Activated naive CD8-positive, alpha-beta T cell treated with anti-CD3 and anti-CD28 coated beads, Interleukin-2, amount 10 ng/mL, durations not matched to agents 7 days and 5 days (primary cell): ENCODE measurements around the gene ABI3BP. TPM values are rescaled to one million over a fixed set of nuclear protein-coding genes. Genes with fewer than 3 reads are reported as not detected.

ENCODE experiments used
- ATAC-seq: fragments of 150-1000 bp; cut with Tn5 transposase; one replicate; pipeline ENCODE4 v1.10.0; 2021; ENCODE audit warnings: low read depth, moderate library complexity
- POLR2A ChIA-PET: fragments of 350-600 bp; sonication (Branson Sonifier 250); formaldehyde crosslinking; loops from one replicate; lab custom pipeline; 2021; ENCODE audit warnings: antibody characterized with exemption; lab: Charles Lee
- DNase-seq: peaks from one replicate; pipeline ENCODE4 v3.0.0; 2021
- H3K27ac Mint-ChIP-seq: one replicate; pipeline ENCODE4 v1.8.0; 2022; ENCODE audit warnings: mild to moderate bottlenecking, mixed read lengths
- H3K27me3 Mint-ChIP-seq: one replicate; pipeline ENCODE4 v1.8.0; 2022; ENCODE audit warnings: mild to moderate bottlenecking, moderate library complexity, mixed read lengths
- H3K36me3 Mint-ChIP-seq: one replicate; pipeline ENCODE4 v1.8.0; 2021; ENCODE audit warnings: mild to moderate bottlenecking, mixed read lengths
- H3K4me1 Mint-ChIP-seq: one replicate; pipeline ENCODE4 v1.8.0; 2021; ENCODE audit warnings: mixed read lengths
- H3K4me3 Mint-ChIP-seq: one replicate; pipeline ENCODE4 v1.8.0; 2022; ENCODE audit warnings: mild to moderate bottlenecking, moderate library complexity, mixed read lengths
- H3K9me3 Mint-ChIP-seq: one replicate; pipeline ENCODE4 v1.8.0; 2021; ENCODE audit warnings: mixed read lengths
- total RNA-seq, 2 experiments: library from RNA; stranded (reverse); gene quantifications; one replicate each; pipeline ENCODE4 v1.2.3, GENCODE V29; 2021

ABI3BP gene
- total RNA-seq, 2 experiments from 2014 or later: 0.17 TPM; not detected in 1

DNA sequence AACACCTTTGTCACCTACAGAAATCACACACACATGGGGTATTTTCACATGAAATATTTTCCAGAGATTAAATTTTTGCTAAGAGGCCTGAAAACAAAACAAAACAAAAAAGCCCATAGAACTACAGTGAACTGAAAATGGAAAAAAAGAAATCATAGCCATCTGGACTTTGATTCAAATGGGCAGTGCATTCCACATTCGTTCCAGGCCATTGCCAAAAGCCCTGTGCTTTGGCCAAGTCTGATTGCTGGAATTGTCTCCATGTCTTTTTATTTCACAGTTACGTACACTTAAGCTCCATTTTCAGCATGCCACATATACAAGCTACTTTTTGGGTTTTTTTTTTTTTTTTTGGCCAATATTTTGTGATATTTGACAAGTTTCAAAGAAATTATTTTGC, 236.8 kb downstream of the ABI3BP start:
- Mint-ChIP-seq H3K27ac (no peak overlapping the region), H3K4me3 (no peak overlapping the region), H3K27me3 (no peaks in the 10 kb centered on the region), H3K9me3 (no peaks in the 10 kb centered on the region), H3K4me1 (no peaks in the 10 kb centered on the region), H3K36me3 (peaks cover 19% of the 10 kb centered on the region)
- DNase-seq (no peak), ATAC-seq (no peak)
- POLR2A ChIA-PET: interaction anchor here (0.6 kb wide), 1 partner anchor 44 kb away, joined by 5 read pairs; no protein-coding TSS in a partner anchor

- no peak overlapping the region for H3K27ac Mint-ChIP-seq
- peaks cover 23% of the 10 kb centered on the region for H3K36me3 Mint-ChIP-seq
- POLR2A ChIA-PET: no interaction called here
- H3K4me3 Mint-ChIP-seq: no peak overlapping the region
- DNase-seq (no peak), ATAC-seq (no peak)
- H3K4me1 Mint-ChIP-seq: no peaks in the 10 kb centered on the region
- no peaks in the 10 kb centered on the region for H3K27me3 Mint-ChIP-seq
- no peaks in the 10 kb centered on the region for H3K9me3 Mint-ChIP-seq
Observed at GRCh38 chr3:100754563-100755334, 238.5 kb downstream of the ABI3BP start.

DNA sequence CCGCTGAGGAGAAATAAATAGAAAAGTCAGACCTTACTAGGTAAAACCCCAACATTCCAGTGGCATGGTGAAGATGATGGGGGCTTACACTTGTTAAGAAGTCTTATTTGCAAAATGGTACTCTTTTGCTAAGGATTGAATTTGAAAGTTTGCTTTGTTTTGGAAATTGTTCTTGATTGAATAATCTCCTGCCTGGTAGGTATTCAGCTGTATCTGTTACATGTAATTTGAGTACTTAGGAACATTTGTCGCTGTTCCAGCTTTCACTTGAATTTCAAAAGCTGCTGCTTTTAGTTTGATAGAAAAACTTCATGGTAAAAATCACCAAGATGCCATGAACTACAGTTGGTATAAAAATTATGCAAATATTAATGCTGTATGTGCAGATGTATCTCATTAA, 239.4 kb downstream of the ABI3BP start:
- Mint-ChIP-seq H3K27ac (no peak overlapping the region), H3K9me3 (no peaks in the 10 kb centered on the region), H3K36me3 (peaks cover 22% of the 10 kb centered on the region), H3K4me3 (no peak overlapping the region), H3K4me1 (no peaks in the 10 kb centered on the region), H3K27me3 (no peaks in the 10 kb centered on the region)
- DNase-seq (no peak), ATAC-seq (no peak)
- POLR2A ChIA-PET: no interaction called here

DNA sequence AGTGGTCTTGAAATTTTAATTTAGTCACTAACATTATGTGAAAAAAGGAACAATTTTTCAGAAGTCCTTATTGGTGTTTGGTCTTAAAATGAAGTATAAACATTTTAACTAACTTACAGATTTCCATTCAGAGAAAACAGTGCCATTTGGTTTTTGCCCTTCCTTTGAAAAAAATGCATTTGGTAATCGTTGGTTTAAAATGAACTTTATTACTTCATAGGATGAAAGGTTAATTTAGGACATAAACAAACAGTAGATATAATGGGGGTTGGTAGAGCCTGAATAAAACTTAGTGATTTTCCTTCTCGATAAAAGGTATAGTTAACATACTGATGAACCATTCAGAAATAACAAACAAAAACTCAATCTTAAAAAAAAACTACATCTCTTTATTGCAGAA, 244.3 kb downstream of the ABI3BP start:
- H3K4me1 Mint-ChIP-seq: no peaks in the 10 kb centered on the region
- H3K36me3 Mint-ChIP-seq: peaks cover 38% of the 10 kb centered on the region
- no peak overlapping the region for H3K4me3 Mint-ChIP-seq
- POLR2A ChIA-PET: no interaction called here
- ATAC-seq (no peak), DNase-seq (no peak)
- H3K27me3 Mint-ChIP-seq: no peaks in the 10 kb centered on the region
- H3K9me3 Mint-ChIP-seq: no peaks in the 10 kb centered on the region
- no peak overlapping the region for H3K27ac Mint-ChIP-seq

DNA sequence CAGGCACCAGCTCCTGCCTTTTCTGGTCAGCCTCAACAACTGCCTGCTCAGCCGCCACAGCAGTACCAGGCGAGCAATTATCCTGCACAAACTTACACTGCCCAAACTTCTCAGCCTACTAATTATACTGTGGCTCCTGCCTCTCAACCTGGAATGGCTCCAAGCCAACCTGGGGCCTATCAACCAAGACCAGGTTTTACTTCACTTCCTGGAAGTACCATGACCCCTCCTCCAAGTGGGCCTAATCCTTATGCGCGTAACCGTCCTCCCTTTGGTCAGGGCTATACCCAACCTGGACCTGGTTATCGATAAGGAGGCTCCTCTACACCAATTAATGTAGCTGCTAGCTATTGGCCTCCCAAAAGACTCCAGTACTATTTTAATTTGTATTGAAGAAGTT, 245.0 kb downstream of the ABI3BP start:
- Mint-ChIP-seq H3K4me3 (no peak overlapping the region), H3K27ac (no peak overlapping the region), H3K9me3 (no peaks in the 10 kb centered on the region), H3K27me3 (no peaks in the 10 kb centered on the region), H3K36me3 (peaks cover 36% of the 10 kb centered on the region), H3K4me1 (no peaks in the 10 kb centered on the region)
- ATAC-seq: no peak
- POLR2A ChIA-PET: no interaction called here
- no peak for DNase-seq

- Mint-ChIP-seq H3K36me3 (peaks cover 32% of the 10 kb centered on the region), H3K27me3 (no peaks in the 10 kb centered on the region), H3K9me3 (no peaks in the 10 kb centered on the region), H3K27ac (no peak overlapping the region), H3K4me3 (no peak overlapping the region), H3K4me1 (no peaks in the 10 kb centered on the region)
- DNase-seq (no peak), ATAC-seq (no peak)
- POLR2A ChIA-PET: no interaction called here
Observed at GRCh38 chr3:100746092-100746491, 247.1 kb downstream of the ABI3BP start.

DNA sequence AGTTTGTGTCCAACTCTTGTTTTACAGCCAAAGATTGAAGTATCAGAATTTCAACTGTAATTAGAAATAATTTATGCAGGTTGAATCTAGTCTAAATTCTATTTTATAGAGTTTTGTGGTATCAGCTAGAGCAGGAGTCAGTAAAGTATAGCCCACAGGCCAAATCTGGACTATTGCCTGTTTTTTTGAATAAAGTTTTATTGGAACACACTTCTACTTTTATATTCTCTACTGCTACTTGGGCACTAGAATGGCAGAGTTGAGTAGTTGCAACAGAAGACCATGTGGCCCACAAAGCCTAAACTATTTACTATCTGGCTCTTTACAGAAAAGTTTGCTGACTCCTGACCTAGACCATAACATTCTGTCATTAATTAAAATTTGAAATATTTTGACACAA, 247.6 kb downstream of the ABI3BP start:
- ATAC-seq (no peak), DNase-seq (no peak)
- Mint-ChIP-seq H3K9me3 (no peaks in the 10 kb centered on the region), H3K27me3 (no peaks in the 10 kb centered on the region), H3K4me3 (no peak overlapping the region), H3K36me3 (peaks cover 32% of the 10 kb centered on the region), H3K27ac (no peak overlapping the region), H3K4me1 (no peaks in the 10 kb centered on the region)
- POLR2A ChIA-PET: no interaction called here

GRCh38 chr3:100744671-100745070, 248.6 kb downstream of the ABI3BP start:
- Mint-ChIP-seq H3K27ac (no peak overlapping the region), H3K27me3 (no peaks in the 10 kb centered on the region), H3K36me3 (peaks cover 31% of the 10 kb centered on the region), H3K4me3 (no peak overlapping the region), H3K4me1 (no peaks in the 10 kb centered on the region), H3K9me3 (no peaks in the 10 kb centered on the region)
- ATAC-seq: no peak
- POLR2A ChIA-PET: no interaction called here
- no peak for DNase-seq

DNA sequence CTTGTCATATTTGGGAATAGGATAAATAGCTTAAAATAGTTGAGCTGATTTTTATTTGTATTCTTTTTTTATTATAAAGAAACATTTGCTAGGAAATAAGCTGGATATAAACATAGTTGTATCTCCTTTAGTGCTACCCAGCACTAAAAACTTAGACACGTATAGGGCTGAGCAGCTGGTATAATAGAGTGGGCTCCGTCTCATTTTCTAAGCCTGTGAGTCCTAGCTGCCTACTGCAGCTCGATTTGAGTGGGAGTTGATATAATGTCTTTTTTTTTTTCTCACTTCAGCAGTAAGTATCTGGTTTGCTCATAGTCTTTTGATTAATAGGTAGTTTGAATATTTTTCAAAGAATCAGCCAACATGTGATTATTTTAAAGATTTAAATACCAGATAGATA, 249.7 kb downstream of the ABI3BP start:
- ATAC-seq: no peak
- no peak for DNase-seq
- no peaks in the 10 kb centered on the region for H3K9me3 Mint-ChIP-seq
- no peaks in the 10 kb centered on the region for H3K4me1 Mint-ChIP-seq
- H3K27ac Mint-ChIP-seq: no peak overlapping the region
- peaks cover 29% of the 10 kb centered on the region for H3K36me3 Mint-ChIP-seq
- H3K4me3 Mint-ChIP-seq: no peak overlapping the region
- no peaks in the 10 kb centered on the region for H3K27me3 Mint-ChIP-seq
- POLR2A ChIA-PET: no interaction called here

DNA sequence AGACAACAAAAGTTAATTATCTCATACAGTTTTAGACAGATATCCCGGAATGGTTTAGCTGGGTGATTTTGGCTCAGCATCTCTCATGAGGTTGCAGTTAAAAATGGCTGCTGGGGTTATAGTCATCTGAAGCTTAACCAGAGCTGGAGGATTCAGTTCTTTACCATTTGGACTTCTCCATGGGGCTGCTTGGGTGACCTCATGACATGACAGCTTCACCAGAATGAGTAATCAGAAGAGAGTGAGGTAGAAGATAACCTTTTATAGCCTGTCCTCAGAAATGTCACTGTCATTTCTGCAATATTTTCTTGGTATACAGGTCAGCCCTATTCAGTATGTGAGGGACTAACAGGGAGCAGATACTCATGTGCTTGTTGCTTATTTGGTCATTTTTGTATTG, 253.0 kb downstream of the ABI3BP start:
- no peaks in the 10 kb centered on the region for H3K27me3 Mint-ChIP-seq
- no peak for ATAC-seq
- peaks cover 15% of the 10 kb centered on the region for H3K36me3 Mint-ChIP-seq
- POLR2A ChIA-PET: no interaction called here
- H3K4me3 Mint-ChIP-seq: no peak overlapping the region
- H3K27ac Mint-ChIP-seq: no peak overlapping the region
- no peaks in the 10 kb centered on the region for H3K9me3 Mint-ChIP-seq
- H3K4me1 Mint-ChIP-seq: no peaks in the 10 kb centered on the region
- DNase-seq: no peak

GRCh38 chr3:100737334-100737733, 255.9 kb downstream of the ABI3BP start:
- H3K36me3 Mint-ChIP-seq: peaks cover 19% of the 10 kb centered on the region

DNA sequence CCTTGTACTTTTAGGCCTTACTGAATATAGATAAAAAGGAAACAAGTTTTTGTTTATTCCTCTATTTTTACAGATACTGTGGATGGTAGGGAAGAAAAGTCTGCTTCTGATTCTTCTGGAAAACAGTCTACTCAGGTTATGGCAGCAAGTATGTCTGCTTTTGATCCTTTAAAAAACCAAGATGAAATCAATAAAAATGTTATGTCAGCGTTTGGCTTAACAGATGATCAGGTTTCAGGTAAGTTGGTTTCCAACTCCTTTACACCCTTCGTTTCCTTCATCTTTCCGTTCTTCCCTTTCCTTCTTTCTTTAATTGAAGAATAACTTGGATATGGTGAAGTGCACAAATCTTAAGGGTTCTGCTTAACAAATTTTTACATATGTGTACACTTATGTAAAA, 260.8 kb downstream of the ABI3BP start:
- Mint-ChIP-seq H3K9me3 (no peaks in the 10 kb centered on the region), H3K27me3 (no peaks in the 10 kb centered on the region), H3K4me1 (peaks cover 7% of the 10 kb centered on the region), H3K4me3 (no peak overlapping the region), H3K36me3 (peaks cover 22% of the 10 kb centered on the region), H3K27ac (no peak overlapping the region)
- DNase-seq (no peak), ATAC-seq (no peak)
- POLR2A ChIA-PET: no interaction called here

More at GRCh38 chr3:100737334-100737733, 255.9 kb downstream of the ABI3BP start:
- peaks cover 2% of the 10 kb centered on the region for H3K4me1 Mint-ChIP-seq
- no peak overlapping the region for H3K4me3 Mint-ChIP-seq
- DNase-seq (no peak), ATAC-seq (no peak)
- no peaks in the 10 kb centered on the region for H3K9me3 Mint-ChIP-seq
- POLR2A ChIA-PET: no interaction called here
- no peak overlapping the region for H3K27ac Mint-ChIP-seq
- H3K27me3 Mint-ChIP-seq: no peaks in the 10 kb centered on the region

- H3K27me3 Mint-ChIP-seq: no peaks in the 10 kb centered on the region
- POLR2A ChIA-PET: no interaction called here
- H3K9me3 Mint-ChIP-seq: no peaks in the 10 kb centered on the region
- DNase-seq (no peak), ATAC-seq (no peak)
- H3K36me3 Mint-ChIP-seq: peaks cover 20% of the 10 kb centered on the region
- peaks cover 10% of the 10 kb centered on the region for H3K4me1 Mint-ChIP-seq
- no peak overlapping the region for H3K27ac Mint-ChIP-seq
- no peak overlapping the region for H3K4me3 Mint-ChIP-seq
Observed at GRCh38 chr3:100730524-100730923, 262.7 kb downstream of the ABI3BP start.

DNA sequence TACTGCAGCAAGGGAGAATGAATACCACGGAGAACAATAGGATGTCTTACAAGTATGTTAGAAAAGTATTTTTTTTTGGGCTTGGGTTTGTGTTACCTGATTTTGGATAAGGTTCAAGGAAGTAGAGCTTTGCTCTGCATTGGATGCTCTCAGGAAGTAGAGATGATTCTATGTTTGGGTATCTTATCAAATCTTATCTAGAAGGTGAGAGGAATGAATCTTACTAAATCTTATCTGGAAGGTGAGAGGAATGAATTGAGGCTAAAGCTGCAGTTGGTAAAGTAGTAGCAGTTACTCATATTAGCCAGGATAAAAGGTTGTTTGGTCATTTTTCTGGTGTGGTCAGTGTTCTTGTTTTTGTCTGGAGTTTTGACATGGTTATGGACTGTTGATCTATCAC, 266.5 kb downstream of the ABI3BP start:
- H3K27ac Mint-ChIP-seq: no peak overlapping the region
- ATAC-seq (no peak), DNase-seq (no peak)
- no peaks in the 10 kb centered on the region for H3K9me3 Mint-ChIP-seq
- no peaks in the 10 kb centered on the region for H3K27me3 Mint-ChIP-seq
- POLR2A ChIA-PET: interaction anchor here (0.8 kb wide), 1 partner anchor 16 kb away, joined by 4 read pairs; no protein-coding TSS in a partner anchor
- no peak overlapping the region for H3K4me3 Mint-ChIP-seq
- peaks cover 27% of the 10 kb centered on the region for H3K36me3 Mint-ChIP-seq
- H3K4me1 Mint-ChIP-seq: peaks cover 11% of the 10 kb centered on the region
